ENCODE results near the gene CHST1. TPM values are rescaled to one million over a fixed set of nuclear protein-coding genes. Genes with fewer than 3 reads are reported as not detected.

CHST1 gene
- total and polyA plus RNA-seq, 2 experiments from 2014 or later = 0.84 to 2.7 TPM

DNA sequence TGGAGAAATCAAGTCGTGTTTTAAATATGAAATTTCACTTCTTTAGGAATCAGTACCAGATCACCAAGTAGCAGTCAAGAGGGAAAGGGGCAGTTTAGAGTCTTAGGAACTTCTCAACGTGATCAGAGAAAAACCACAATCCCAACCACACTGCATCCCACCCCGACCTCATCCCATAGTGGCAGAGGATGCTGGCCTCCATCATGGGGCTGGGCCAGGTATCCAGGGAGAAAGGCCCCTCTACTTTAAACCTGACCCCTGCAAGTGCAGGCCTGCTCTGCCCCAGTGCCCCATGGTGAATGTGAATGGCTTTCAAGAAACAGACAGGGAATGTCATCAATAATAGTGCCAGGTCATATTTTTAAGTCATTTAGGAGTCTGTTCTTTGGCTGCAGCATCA lies 12.1 kb downstream of the CHST1 start (continued):
- TF ChIP-seq, protein P1, sequence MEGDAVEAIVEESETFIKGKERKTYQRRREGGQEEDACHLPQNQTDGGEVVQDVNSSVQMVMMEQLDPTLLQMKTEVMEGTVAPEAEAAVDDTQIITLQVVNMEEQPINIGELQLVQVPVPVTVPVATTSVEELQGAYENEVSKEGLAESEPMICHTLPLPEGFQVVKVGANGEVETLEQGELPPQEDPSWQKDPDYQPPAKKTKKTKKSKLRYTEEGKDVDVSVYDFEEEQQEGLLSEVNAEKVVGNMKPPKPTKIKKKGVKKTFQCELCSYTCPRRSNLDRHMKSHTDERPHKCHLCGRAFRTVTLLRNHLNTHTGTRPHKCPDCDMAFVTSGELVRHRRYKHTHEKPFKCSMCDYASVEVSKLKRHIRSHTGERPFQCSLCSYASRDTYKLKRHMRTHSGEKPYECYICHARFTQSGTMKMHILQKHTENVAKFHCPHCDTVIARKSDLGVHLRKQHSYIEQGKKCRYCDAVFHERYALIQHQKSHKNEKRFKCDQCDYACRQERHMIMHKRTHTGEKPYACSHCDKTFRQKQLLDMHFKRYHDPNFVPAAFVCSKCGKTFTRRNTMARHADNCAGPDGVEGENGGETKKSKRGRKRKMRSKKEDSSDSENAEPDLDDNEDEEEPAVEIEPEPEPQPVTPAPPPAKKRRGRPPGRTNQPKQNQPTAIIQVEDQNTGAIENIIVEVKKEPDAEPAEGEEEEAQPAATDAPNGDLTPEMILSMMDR (conservative IDR thresholded peaks at IDR 0.05; ENCODE audit: low read depth in 2 of 2) = no peak
- TF ChIP-seq, protein P2, sequence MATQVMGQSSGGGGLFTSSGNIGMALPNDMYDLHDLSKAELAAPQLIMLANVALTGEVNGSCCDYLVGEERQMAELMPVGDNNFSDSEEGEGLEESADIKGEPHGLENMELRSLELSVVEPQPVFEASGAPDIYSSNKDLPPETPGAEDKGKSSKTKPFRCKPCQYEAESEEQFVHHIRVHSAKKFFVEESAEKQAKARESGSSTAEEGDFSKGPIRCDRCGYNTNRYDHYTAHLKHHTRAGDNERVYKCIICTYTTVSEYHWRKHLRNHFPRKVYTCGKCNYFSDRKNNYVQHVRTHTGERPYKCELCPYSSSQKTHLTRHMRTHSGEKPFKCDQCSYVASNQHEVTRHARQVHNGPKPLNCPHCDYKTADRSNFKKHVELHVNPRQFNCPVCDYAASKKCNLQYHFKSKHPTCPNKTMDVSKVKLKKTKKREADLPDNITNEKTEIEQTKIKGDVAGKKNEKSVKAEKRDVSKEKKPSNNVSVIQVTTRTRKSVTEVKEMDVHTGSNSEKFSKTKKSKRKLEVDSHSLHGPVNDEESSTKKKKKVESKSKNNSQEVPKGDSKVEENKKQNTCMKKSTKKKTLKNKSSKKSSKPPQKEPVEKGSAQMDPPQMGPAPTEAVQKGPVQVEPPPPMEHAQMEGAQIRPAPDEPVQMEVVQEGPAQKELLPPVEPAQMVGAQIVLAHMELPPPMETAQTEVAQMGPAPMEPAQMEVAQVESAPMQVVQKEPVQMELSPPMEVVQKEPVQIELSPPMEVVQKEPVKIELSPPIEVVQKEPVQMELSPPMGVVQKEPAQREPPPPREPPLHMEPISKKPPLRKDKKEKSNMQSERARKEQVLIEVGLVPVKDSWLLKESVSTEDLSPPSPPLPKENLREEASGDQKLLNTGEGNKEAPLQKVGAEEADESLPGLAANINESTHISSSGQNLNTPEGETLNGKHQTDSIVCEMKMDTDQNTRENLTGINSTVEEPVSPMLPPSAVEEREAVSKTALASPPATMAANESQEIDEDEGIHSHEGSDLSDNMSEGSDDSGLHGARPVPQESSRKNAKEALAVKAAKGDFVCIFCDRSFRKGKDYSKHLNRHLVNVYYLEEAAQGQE (IDR thresholded peaks at IDR 0.05; ENCODE audit: unreplicated experiment) = no peak
- TF ChIP-seq EZH2 (IDR thresholded peaks at IDR 0.05; ENCODE audit: low read depth, unreplicated experiment) (no peak), POLR2AphosphoS5 (IDR thresholded peaks at IDR 0.05; ENCODE audit: low read depth) (no peak)

DNA sequence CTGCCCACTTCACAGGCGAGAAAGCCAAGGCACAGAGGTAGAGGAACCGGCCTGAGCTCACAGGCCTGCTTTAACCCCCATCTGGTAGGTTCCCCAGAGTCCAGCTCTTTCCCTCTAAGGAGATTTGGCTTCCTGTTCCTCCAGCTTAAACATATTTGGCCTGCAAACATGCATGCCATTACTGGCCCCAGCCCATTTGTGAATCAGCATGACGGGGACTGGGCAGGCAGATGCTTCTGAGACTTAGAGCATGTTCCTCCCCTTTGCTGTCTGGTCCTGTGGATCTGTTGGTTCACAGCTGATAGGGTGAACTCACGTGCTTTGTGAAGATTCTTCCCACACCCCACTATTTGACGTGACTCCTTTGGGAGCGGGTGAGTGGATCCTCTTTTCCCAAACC lies 12.6 kb downstream of the CHST1 start:
- H3K79me2 ChIP-seq (replicated peaks; ENCODE audit: insufficient read depth) = no peaks in the 10 kb centered on the region
- H3K4me2 ChIP-seq = no peak overlapping the region
- H3K4me1 ChIP-seq (ENCODE audit: insufficient read depth) = peaks cover 11% of the 10 kb centered on the region; the same call in 1 of the 2 replicates
- ATAC-seq (no peak), DNase-seq (ENCODE audit: low spot score) (no peak)
- H3K27ac ChIP-seq (ENCODE audit: low read depth) = no peak overlapping the region
- no peak overlapping the region for H2AFZ ChIP-seq
- no peaks in the 10 kb centered on the region for H4K20me1 ChIP-seq (replicated peaks; ENCODE audit: insufficient read depth)
- no peaks in the 10 kb centered on the region for H3K9me3 Mint-ChIP-seq
- no peak overlapping the region for H3K27ac Mint-ChIP-seq
- H3K9me2 ChIP-seq (ENCODE audit: insufficient read depth) = no peaks in the 10 kb centered on the region
- H3K27me3 Mint-ChIP-seq (ENCODE audit: insufficient read depth, low read depth, poor library complexity) = peaks cover 16% of the 10 kb centered on the region
- no peak overlapping the region for H3K4me3 Mint-ChIP-seq
- H3K36me3 ChIP-seq (ENCODE audit: insufficient read depth) = no peaks in the 10 kb centered on the region
- H3K36me3 Mint-ChIP-seq (ENCODE audit: low read depth) = no peaks in the 10 kb centered on the region; the same call in 2 of the 3 replicates
- H3K4me1 Mint-ChIP-seq = peaks cover 25% of the 10 kb centered on the region
- no peak overlapping the region for H3K4me3 ChIP-seq
- no peaks in the 10 kb centered on the region for H3K27me3 ChIP-seq (ENCODE audit: insufficient read depth)
- H3F3A ChIP-seq (replicated peaks; ENCODE audit: low read depth) = no peaks in the 10 kb centered on the region
- no peak for TF ChIP-seq STAT1 (IDR thresholded peaks at IDR 0.05; ENCODE audit: unreplicated experiment)
- TF ChIP-seq, protein P3, sequence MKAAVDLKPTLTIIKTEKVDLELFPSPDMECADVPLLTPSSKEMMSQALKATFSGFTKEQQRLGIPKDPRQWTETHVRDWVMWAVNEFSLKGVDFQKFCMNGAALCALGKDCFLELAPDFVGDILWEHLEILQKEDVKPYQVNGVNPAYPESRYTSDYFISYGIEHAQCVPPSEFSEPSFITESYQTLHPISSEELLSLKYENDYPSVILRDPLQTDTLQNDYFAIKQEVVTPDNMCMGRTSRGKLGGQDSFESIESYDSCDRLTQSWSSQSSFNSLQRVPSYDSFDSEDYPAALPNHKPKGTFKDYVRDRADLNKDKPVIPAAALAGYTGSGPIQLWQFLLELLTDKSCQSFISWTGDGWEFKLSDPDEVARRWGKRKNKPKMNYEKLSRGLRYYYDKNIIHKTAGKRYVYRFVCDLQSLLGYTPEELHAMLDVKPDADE (IDR thresholded peaks at IDR 0.05) = no peak
- TF ChIP-seq, protein P4, sequence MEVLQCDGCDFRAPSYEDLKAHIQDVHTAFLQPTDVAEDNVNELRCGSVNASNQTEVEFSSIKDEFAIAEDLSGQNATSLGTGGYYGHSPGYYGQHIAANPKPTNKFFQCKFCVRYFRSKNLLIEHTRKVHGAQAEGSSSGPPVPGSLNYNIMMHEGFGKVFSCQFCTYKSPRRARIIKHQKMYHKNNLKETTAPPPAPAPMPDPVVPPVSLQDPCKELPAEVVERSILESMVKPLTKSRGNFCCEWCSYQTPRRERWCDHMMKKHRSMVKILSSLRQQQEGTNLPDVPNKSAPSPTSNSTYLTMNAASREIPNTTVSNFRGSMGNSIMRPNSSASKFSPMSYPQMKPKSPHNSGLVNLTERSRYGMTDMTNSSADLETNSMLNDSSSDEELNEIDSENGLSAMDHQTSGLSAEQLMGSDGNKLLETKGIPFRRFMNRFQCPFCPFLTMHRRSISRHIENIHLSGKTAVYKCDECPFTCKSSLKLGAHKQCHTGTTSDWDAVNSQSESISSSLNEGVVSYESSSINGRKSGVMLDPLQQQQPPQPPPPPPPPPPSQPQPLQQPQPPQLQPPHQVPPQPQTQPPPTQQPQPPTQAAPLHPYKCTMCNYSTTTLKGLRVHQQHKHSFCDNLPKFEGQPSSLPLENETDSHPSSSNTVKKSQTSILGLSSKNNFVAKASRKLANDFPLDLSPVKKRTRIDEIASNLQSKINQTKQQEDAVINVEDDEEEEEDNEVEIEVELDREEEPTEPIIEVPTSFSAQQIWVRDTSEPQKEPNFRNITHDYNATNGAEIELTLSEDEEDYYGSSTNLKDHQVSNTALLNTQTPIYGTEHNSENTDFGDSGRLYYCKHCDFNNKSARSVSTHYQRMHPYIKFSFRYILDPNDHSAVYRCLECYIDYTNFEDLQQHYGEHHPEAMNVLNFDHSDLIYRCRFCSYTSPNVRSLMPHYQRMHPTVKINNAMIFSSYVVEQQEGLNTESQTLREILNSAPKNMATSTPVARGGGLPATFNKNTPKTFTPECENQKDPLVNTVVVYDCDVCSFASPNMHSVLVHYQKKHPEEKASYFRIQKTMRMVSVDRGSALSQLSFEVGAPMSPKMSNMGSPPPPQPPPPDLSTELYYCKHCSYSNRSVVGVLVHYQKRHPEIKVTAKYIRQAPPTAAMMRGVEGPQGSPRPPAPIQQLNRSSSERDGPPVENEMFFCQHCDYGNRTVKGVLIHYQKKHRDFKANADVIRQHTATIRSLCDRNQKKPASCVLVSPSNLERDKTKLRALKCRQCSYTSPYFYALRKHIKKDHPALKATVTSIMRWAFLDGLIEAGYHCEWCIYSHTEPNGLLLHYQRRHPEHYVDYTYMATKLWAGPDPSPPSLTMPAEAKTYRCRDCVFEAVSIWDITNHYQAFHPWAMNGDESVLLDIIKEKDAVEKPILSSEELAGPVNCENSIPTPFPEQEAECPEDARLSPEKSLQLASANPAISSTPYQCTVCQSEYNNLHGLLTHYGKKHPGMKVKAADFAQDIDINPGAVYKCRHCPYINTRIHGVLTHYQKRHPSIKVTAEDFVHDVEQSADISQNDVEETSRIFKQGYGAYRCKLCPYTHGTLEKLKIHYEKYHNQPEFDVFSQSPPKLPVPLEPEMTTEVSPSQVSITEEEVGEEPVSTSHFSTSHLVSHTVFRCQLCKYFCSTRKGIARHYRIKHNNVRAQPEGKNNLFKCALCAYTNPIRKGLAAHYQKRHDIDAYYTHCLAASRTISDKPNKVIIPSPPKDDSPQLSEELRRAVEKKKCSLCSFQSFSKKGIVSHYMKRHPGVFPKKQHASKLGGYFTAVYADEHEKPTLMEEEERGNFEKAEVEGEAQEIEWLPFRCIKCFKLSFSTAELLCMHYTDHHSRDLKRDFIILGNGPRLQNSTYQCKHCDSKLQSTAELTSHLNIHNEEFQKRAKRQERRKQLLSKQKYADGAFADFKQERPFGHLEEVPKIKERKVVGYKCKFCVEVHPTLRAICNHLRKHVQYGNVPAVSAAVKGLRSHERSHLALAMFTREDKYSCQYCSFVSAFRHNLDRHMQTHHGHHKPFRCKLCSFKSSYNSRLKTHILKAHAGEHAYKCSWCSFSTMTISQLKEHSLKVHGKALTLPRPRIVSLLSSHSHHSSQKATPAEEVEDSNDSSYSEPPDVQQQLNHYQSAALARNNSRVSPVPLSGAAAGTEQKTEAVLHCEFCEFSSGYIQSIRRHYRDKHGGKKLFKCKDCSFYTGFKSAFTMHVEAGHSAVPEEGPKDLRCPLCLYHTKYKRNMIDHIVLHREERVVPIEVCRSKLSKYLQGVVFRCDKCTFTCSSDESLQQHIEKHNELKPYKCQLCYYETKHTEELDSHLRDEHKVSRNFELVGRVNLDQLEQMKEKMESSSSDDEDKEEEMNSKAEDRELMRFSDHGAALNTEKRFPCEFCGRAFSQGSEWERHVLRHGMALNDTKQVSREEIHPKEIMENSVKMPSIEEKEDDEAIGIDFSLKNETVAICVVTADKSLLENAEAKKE (CRISPR knock-in tag; IDR thresholded peaks at IDR 0.05) = no peak
- TF ChIP-seq CREB1 (CRISPR knock-in tag; IDR thresholded peaks at IDR 0.05; ENCODE audit: low read depth) = no peak
- no peak for TF ChIP-seq ZNF331 (CRISPR knock-in tag; IDR thresholded peaks at IDR 0.05; ENCODE audit: low read depth)
- TF ChIP-seq EZH2 (IDR thresholded peaks at IDR 0.05; ENCODE audit: low read depth, unreplicated experiment) = no peak
- no peak for TF ChIP-seq POLR2AphosphoS5 (IDR thresholded peaks at IDR 0.05; ENCODE audit: low read depth)

Data from GM23338 (cell line).